LNCaP clone FGC (cell line): Measurements from ENCODE around the gene METTL1.

ENCODE experiments used
- DNase-seq: peaks from one replicate; pipeline ENCODE4 v3.0.0-alpha.2; 2011; ENCODE audit warnings: low read depth
- H3K4me3 ChIP-seq: 2 replicates; pipeline ENCODE4 v1.5.1; 2011; ENCODE audit warnings: mild to moderate bottlenecking, low read depth, low read length, control low read depth
- TF ChIP-seq, protein P1 (sequence below): IDR thresholded peaks from 2 replicates; pipeline ENCODE4 v1.5.1; 2012; ENCODE audit warnings: mild to moderate bottlenecking; ENCODE audit not compliant: control insufficient read depth, insufficient read depth; ENCODE audit errors: extremely low read depth

Gene METTL1

DNA sequence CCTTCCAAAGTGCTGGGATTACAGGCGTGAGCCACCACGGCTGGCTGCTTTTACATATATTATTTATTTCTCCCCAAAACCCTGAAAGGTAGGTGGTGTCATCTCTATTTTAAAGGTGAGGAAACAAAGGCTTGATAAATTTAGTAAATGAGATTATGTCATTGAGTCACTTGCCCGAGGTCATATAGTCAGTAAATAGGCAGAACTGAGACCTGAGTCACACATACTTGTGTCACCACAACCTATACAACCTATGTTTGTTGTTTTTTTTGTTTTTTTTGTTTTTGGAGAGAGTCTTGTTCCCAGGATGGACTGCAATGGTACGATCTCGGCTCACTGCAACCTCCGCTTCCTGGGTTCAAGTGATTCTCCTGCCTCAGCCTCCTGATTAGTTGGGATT, 23.4 kb upstream of the METTL1 start:
- H3K4me3 ChIP-seq, result no peak overlapping the region
- TF ChIP-seq, protein P1, sequence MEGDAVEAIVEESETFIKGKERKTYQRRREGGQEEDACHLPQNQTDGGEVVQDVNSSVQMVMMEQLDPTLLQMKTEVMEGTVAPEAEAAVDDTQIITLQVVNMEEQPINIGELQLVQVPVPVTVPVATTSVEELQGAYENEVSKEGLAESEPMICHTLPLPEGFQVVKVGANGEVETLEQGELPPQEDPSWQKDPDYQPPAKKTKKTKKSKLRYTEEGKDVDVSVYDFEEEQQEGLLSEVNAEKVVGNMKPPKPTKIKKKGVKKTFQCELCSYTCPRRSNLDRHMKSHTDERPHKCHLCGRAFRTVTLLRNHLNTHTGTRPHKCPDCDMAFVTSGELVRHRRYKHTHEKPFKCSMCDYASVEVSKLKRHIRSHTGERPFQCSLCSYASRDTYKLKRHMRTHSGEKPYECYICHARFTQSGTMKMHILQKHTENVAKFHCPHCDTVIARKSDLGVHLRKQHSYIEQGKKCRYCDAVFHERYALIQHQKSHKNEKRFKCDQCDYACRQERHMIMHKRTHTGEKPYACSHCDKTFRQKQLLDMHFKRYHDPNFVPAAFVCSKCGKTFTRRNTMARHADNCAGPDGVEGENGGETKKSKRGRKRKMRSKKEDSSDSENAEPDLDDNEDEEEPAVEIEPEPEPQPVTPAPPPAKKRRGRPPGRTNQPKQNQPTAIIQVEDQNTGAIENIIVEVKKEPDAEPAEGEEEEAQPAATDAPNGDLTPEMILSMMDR, result no peak
- no peak for DNase-seq

DNA sequence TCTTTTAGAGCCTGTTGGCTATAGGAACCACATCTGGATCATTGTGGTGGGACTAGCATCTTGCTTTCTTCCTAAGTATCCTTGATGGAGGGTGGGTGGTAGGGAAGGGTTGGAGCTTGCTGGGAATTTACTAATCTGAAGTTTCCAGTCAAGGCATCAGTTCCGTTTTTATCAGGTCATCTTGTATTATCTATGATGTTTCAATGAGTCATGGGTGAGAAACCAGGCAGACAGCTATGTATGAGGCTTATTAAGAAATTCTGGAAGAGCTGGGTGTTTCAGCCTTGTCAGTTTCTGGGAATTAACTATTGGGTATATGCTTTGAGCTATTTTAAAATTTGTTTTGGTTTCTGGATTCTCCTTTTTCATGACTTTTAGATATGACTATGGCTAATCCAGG, 22.0 kb upstream of the METTL1 start:
- no peak overlapping the region for H3K4me3 ChIP-seq
- DNase-seq, result no peak
- TF ChIP-seq, protein P1, result no peak

DNA sequence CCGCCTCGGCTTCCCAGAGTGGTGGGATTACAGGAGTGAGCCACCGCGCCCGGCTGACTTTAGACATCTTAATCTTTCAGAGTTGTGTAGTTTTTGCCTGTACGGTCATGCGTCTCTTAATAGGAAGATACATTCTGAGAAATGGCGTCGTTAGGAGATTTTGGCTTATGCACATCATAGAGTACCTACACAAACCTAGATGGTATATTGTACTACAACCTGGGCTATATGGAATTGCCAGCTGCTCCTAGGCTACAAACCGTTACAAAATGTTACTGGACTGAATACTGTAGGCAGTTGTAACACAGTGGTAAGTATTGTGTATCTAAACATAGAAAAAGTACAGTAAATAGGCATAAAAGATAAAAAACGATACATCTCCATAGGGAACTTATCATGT, 12.0 kb upstream of the METTL1 start:
- H3K4me3 ChIP-seq, result peak overlapping the region; percentile 83
- TF ChIP-seq, protein P1, result no peak
- no peak for DNase-seq

DNA sequence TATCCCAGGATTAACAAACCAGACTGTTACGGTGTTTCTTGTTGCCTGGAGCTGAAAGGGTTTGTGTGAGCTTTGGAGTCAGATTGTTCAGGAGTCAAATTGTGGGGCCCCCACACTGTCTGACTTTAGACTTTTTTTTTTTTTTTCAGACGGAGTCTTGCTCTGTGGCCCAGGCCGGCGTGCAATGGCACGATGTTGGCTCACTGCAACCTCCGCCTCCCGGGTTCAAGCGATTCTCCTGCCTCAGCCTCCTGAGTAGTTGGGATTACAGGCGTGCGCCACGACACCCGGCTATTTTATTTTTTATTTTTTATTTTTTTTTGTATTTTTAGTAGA, 11.5 kb upstream of the METTL1 start:
- peak overlapping the region; percentile 83 for H3K4me3 ChIP-seq
- TF ChIP-seq, protein P1, result no peak
- DNase-seq, result no peak

DNA sequence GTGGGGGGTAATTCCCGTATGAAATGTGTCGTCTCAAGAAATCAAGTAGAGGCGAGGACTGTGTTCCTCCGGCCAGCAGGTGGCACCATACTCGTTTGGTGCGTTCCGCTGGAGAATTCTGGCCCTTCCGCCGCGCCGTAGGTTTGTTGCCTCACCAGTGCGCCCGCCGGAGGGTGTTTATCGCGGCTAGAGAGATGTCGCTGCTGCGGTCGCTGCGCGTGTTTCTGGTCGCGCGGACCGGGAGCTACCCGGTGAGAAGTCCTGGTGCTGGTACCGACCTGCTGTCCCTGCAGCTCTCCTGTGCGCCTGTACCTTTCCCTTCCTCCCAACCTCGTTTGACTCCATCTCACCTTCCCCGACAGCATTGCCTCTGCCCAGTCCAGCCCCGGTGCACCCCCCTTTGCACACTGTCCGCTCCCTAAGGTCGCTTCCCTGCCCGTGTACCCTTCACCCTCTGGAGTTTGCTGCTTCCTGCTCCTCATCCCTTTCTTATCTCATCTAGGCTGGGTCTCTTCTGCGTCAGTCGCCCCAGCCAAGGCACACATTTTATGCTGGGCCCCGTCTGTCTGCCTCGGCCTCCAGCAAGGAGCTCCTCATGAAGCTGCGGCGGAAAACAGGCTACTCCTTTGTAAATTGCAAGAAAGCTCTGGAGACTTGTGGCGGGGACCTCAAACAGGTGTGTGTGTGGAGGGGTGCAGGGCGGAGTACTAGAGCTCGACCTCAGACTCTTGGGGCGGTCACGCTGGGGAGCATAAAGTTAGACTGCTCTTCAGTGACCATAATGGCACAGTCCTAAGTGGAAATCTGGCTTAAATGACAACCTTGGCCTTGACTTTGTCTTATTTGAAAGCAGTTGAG, 10.9 kb upstream of the METTL1 start, which contains the start of gene TSFM:
TSFM (plus strand) TSS at position 180 of the 858 bp plus-strand sequence; CDS start at position 195, 15 bp downstream.
- peak; percentile 84 for DNase-seq
- peak within 1 kb of the TSS; percentile 83 for H3K4me3 ChIP-seq
- TF ChIP-seq, protein P1, result peak; percentile 99

DNA sequence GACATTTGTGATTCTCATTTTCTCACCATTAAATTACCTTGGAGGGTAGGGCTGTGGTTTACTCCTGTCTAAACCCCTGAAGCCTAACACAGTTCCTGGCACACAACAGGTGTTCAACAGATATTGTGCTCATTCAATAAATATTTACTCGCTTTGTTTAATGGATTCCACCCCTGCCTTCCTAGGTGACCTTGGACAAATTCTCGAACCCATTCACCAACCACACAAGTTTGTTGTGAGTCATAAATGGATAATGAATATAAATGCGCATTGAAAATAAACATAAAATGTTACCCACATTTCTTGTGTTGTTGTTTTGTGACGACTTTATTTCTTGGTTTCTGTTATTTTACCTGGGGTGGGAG, 10.3 kb upstream of the METTL1 start:
- TF ChIP-seq, protein P1, result no peak
- DNase-seq, result no peak
- H3K4me3 ChIP-seq, result peak overlapping the region; percentile 83

DNA sequence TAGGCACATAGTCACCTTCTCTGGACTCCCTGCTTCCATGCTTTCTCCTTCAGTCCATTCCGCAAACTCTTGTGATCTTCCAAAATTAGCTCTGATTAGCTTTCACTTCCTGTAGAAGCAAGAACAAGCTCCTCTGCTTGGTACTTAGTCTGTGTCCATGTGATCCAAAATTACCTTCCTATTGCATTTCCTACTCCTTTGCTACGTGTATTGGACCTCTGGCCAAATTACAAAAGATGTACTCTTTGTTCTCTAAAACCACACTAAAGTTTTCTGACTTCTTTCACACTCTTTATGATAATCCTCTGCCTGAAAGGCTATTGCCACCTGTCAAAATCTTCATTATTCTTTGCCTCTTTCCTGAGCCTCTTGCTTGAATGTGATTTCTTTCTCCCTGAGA, 9.9 kb upstream of the METTL1 start:
- TF ChIP-seq, protein P1, result no peak
- no peak for DNase-seq
- H3K4me3 ChIP-seq, result no peak overlapping the region
